Caco-2 (cell line): ENCODE measurements around the gene USO1. TPM values are rescaled to one million over a fixed set of nuclear protein-coding genes. Genes with fewer than 3 reads are reported as not detected.

Source experiments
- BruUV-seq: library from RNA; stranded (reverse); fragments of 400-500 nt; replicated peaks from 2 replicates; lab custom pipeline; 2021; lab: Mats Ljungman, UMichigan
- CTCF ChIA-PET: fragments of 300-600 bp; sonication (Branson Sonifier 250); formaldehyde crosslinking; loops from one replicate; lab custom pipeline; 2022; ENCODE audit warnings: antibody characterized with exemption; lab: Charles Lee
- POLR2A ChIA-PET: fragments of 300-600 bp; sonication (Branson Sonifier 250); formaldehyde crosslinking; loops from one replicate; lab custom pipeline; 2022; ENCODE audit warnings: antibody characterized with exemption; lab: Charles Lee
- DNase-seq, 2 experiments: peaks; one replicate each; pipeline versions ENCODE4 v3.0.0 to v3.0.0-alpha.2; 2020 to 2022
- H3K27me3 ChIP-seq: replicated peaks from 2 replicates; pipeline ENCODE4 v1.6.0; 2011; ENCODE audit warnings: low read length; ENCODE audit not compliant: control insufficient read depth, insufficient read depth
- H3K36me3 ChIP-seq: 2 replicates; pipeline ENCODE4 v1.5.1; 2011; ENCODE audit warnings: low read length; ENCODE audit not compliant: control insufficient read depth, insufficient read depth
- H3K4me1 ChIP-seq: fragments of 250-450 bp; sonication (Bioruptor Pico); 2 replicates; pipeline ENCODE4 v1.5.1; 2020; ENCODE audit warnings: mild to moderate bottlenecking
- H3K4me3 ChIP-seq: 2 replicates; pipeline ENCODE4 v1.5.1; 2011; ENCODE audit warnings: low read depth, mild to moderate bottlenecking, control low read depth, low read length
- H3K9me3 ChIP-seq: fragments of 250-450 bp; sonication (Bioruptor Pico); 2 replicates; pipeline ENCODE4 v1.5.1; 2020; ENCODE audit warnings: mild to moderate bottlenecking, moderate library complexity
- H3K27ac Mint-ChIP-seq: one replicate; pipeline ENCODE4 v1.8.0; 2022; ENCODE audit warnings: mixed read lengths; ENCODE audit not compliant: unreplicated experiment
- H3K27me3 Mint-ChIP-seq: one replicate; pipeline ENCODE4 v1.8.0; 2022; ENCODE audit warnings: mixed read lengths; ENCODE audit not compliant: insufficient read depth, unreplicated experiment
- H3K36me3 Mint-ChIP-seq: one replicate; pipeline ENCODE4 v1.8.0; 2022; ENCODE audit warnings: mild to moderate bottlenecking, mixed read lengths; ENCODE audit not compliant: insufficient read depth, unreplicated experiment
- H3K4me1 Mint-ChIP-seq: one replicate; pipeline ENCODE4 v1.8.0; 2022; ENCODE audit warnings: low read depth, mixed read lengths; ENCODE audit not compliant: unreplicated experiment
- H3K4me3 Mint-ChIP-seq: one replicate; pipeline ENCODE4 v1.8.0; 2022; ENCODE audit warnings: mild to moderate bottlenecking, moderate library complexity, mixed read lengths; ENCODE audit not compliant: unreplicated experiment
- H3K9me3 Mint-ChIP-seq: one replicate; pipeline ENCODE4 v1.8.0; 2022; ENCODE audit warnings: mixed read lengths; ENCODE audit not compliant: unreplicated experiment
- CTCF ChIP-seq, 2 experiments: fragments of 200-600 bp in 1 of 2; IDR thresholded peaks; 1 replicate in 1 of 2; 2 replicates in 1 of 2; pipeline versions ENCODE4 v1.5.1 to v1.8.0; 2011 to 2022; ENCODE audit warnings: antibody characterized with exemption in 1 of 2, control low read depth in 1 of 2, inconsistent platforms in 1 of 2, low read depth in 1 of 2, low read length in 1 of 2, mild to moderate bottlenecking in 1 of 2, moderate library complexity in 1 of 2; ENCODE audit not compliant: insufficient read depth in 1 of 2, severe bottlenecking in 1 of 2, unreplicated experiment in 1 of 2
- intact Hi-C: fragments of 100-400 bp; cut with micrococcal nuclease; formaldehyde crosslinking; loops from one replicate; pipeline ENCODE4 v1.10.0; 2022; ENCODE audit not compliant: unreplicated experiment
- total RNA-seq: library from RNA; stranded (reverse); gene quantifications from 2 replicates; pipeline ENCODE4 v1.2.3, GENCODE V29; 2022

The USO1 gene
- total RNA-seq, 1 experiment from 2014 or later, result 59.7 TPM

DNA sequence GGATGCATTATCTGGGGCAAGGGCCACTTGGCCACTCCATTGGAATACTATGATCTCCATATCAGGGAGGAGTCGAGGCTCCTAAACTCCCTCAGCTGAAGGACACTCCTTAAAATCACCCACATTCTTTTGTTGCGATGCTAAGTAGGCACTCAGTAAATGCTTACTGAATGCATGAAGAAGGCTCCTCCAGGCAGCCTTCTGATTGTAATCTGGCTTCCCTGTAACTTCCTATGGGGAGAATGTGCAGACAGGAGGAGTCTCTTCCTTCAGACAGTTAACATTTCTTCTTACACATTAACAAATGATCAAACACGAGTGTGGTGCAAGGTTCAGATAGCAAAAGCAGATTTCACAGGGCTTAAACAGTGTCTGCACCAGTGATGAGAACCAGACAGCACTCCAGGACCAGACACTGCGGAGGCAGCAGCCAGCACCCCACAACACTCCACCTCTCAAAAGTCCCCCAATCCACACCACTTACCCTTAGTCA, 21.4 kb upstream of the USO1 start:
- H3K4me3 ChIP-seq, result no peak overlapping the region
- peak overlapping the region; percentile 57 for H3K27ac Mint-ChIP-seq
- CTCF ChIA-PET, result interaction anchor here (1.0 kb wide), 1 partner anchor 145 kb away, joined by 3 read pairs; no protein-coding TSS in a partner anchor
- H3K27me3 Mint-ChIP-seq, result no peaks in the 10 kb centered on the region
- BruUV-seq, result no TSS peak
- H3K4me3 Mint-ChIP-seq, result peak overlapping the region; percentile 62
- no peaks in the 10 kb centered on the region for H3K27me3 ChIP-seq
- TF ChIP-seq CTCF (IDR thresholded peaks at IDR 0.05; ENCODE audit: insufficient read depth in 1 of 2, low read depth in 1 of 2, low read length in 1 of 2, severe bottlenecking in 1 of 2, unreplicated experiment in 1 of 2), result no peak
- H3K4me1 Mint-ChIP-seq, result peaks cover 19% of the 10 kb centered on the region
- POLR2A ChIA-PET, result no interaction called here
- no peaks in the 10 kb centered on the region for H3K36me3 Mint-ChIP-seq
- peaks cover 21% of the 10 kb centered on the region for H3K4me1 ChIP-seq
- no peaks in the 10 kb centered on the region for H3K9me3 Mint-ChIP-seq
- intact Hi-C loops, result loop anchor here (1.0 to 2.0 kb wide), 2 partner anchors 21 to 44 kb away; partner anchors contain the start of gene USO1
- no peaks in the 10 kb centered on the region for H3K9me3 ChIP-seq
- DNase-seq, result peak; percentile 52 to 57
- H3K36me3 ChIP-seq, result no peaks in the 10 kb centered on the region

DNA sequence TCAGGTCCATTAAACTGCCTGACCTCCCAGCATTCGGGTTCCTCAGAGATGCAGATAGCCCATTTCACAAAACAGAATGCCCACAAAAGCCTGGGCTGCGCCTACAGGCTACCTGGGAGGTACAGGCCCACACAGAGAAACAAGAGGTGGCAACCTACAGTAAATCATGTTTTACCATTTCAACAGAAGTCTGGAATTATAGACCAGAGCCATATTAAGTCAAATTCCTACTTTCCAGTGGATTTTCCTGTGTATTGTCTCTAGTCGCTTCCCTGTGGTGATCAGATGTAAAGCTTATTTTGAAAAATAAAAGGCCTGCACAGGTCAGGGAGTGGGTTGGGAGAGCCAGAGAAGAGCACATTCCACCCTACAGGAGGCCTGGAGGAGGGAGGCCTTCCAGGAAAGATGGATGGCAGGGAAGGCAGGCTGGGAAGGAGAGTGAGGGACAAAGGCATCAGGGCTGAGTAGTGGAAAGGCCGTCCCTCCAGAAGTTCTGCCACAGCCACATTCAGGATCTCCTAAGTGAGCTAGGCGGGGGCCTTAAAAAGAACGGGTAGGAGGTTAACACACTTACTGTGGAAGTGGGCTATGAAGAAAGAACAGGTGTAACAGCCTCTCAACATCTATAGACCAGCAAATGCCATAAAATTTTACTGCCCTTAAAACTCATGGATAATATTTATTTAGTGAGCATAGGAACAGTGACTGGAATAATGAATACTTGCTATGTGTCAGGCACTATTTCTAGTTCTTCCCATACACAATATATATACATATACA, 19.0 kb upstream of the USO1 start:
- BruUV-seq, result no TSS peak
- Histone ChIP-seq H3K4me1 (peaks cover 24% of the 10 kb centered on the region), H3K4me3 (no peak overlapping the region), H3K9me3 (no peaks in the 10 kb centered on the region), H3K36me3 (no peaks in the 10 kb centered on the region), H3K27me3 (no peaks in the 10 kb centered on the region)
- CTCF ChIA-PET, result no interaction called here
- Mint-ChIP-seq H3K4me3 (no peak overlapping the region), H3K27ac (no peak overlapping the region), H3K27me3 (no peaks in the 10 kb centered on the region), H3K4me1 (peaks cover 19% of the 10 kb centered on the region), H3K36me3 (no peaks in the 10 kb centered on the region), H3K9me3 (no peaks in the 10 kb centered on the region)
- TF ChIP-seq CTCF (IDR thresholded peaks at IDR 0.05; ENCODE audit: insufficient read depth in 1 of 2, low read depth in 1 of 2, low read length in 1 of 2, severe bottlenecking in 1 of 2, unreplicated experiment in 1 of 2), result no peak
- POLR2A ChIA-PET, result no interaction called here
- intact Hi-C loops, result loop anchor here (5.0 kb wide), 1 partner anchor 33 kb away; the partner anchor contains the start of gene G3BP2
- DNase-seq, result no peak

DNA sequence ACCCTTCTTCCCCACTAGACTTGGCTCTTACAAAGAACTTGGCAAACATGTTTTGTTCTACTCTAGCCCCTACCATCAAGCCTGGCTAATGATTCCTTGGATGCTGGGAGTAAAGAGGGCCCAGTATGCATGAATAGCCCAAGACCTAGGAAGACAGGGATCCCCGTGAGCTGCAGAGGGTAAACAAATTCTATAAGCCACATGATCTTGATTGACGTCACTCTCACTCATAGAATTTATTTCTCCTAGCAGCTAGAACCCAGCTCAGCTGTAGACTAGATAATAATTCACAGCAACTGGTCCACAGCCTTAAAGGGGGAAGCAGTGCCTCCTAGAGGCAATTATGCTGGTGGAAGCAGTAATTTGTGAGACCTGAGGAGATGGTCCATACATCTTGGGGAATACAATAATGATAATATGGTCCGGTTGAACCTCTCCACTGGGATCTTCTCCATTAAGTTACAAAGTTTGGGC, 16.1 kb upstream of the USO1 start:
- no peaks in the 10 kb centered on the region for H3K36me3 Mint-ChIP-seq
- no peak overlapping the region for H3K4me3 Mint-ChIP-seq
- H3K27me3 Mint-ChIP-seq, result no peaks in the 10 kb centered on the region
- Histone ChIP-seq H3K4me3 (no peak overlapping the region), H3K36me3 (no peaks in the 10 kb centered on the region), H3K9me3 (no peaks in the 10 kb centered on the region), H3K27me3 (no peaks in the 10 kb centered on the region), H3K4me1 (peaks cover 13% of the 10 kb centered on the region)
- ChIA-PET CTCF (interaction anchor here (1.0 kb wide), 1 partner anchor 54 kb away, joined by 3 read pairs; no protein-coding TSS in a partner anchor), POLR2A (interaction anchor here (1.0 kb wide), 1 partner anchor 16 kb away, joined by 8 read pairs; the partner anchor contains the start of gene USO1)
- H3K4me1 Mint-ChIP-seq, result peaks cover 8% of the 10 kb centered on the region
- DNase-seq, result peak in 1 of 2 experiments; percentile 40
- BruUV-seq, result no TSS peak
- no peaks in the 10 kb centered on the region for H3K9me3 Mint-ChIP-seq
- no peak overlapping the region for H3K27ac Mint-ChIP-seq
- TF ChIP-seq CTCF (IDR thresholded peaks at IDR 0.05; ENCODE audit: insufficient read depth in 1 of 2, low read depth in 1 of 2, low read length in 1 of 2, severe bottlenecking in 1 of 2, unreplicated experiment in 1 of 2), result peak; percentile 6 to 43
- intact Hi-C loops, result loop anchor here (1.0 to 5.0 kb wide), 2 partner anchors 36 to 54 kb away; partner anchors contain the start of gene G3BP2
